ENCODE measurements around the gene RHD. TPM values are rescaled to one million over a fixed set of nuclear protein-coding genes. Genes with fewer than 3 reads are reported as not detected.

The RHD gene
- total RNA-seq, 2 experiments from 2014 or later: not detected

DNA sequence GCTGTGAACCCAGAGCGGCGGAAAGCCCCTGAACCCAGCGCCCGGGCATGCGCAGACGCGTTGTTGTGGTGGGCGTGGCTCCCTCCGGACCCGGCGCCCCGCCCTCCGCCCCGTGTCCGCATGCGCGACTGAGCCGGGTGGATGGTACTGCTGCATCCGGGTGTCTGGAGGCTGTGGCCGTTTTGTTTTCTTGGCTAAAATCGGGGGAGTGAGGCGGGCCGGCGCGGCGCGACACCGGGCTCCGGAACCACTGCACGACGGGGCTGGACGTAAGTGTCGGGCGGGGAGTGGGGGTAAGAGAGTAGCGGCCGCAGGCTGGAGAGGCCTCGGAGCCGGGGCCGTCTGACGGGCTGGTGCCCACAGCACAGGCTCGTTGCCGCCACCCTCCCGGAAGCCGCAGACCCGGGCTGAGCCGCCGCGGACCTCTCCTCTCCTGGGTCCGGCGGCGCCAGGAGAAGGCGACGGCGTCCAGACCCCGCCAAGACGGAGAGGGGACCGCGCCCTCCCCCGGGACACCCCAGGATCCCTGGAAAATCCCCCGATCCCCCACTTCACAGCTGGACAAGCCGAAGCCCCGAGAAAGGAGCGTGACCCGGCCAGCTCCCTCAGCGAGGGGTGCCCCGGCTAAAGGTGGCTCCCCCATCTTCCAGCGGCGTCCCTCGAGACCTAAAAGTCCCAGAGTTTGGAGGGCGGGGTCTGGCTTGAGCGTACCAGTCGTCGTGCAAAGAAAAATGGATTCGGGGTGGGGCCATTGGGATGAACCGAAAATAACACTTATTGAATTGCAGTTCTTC, 66.1 kb downstream of the RHD start, which contains the start of gene TMEM50A:
Gene TMEM50A, plus strand, starts transcription at position 147 of the 794 bp plus-strand sequence. CDS start 2,153 bp downstream, outside the sequence.
- H3K27me3 Mint-ChIP-seq: no peaks in the 10 kb centered on the region
- H3K36me3 Mint-ChIP-seq (ENCODE audit: low read depth): peaks cover 48% of the 10 kb centered on the region
- H3K4me3 Mint-ChIP-seq: peak within 1 kb of the TSS; percentile 98
- DNase-seq (peak; percentile 82 to 93 (median 89)), ATAC-seq (ENCODE audit: poor library complexity) (peak; percentile 69)
- Histone ChIP-seq H3K27ac (ENCODE audit: low read depth in 1 of 2, low read length in 2 of 2) (peak within 1 kb of the TSS; percentile 83 to 97), H3K4me3 (ENCODE audit: low read length) (peak within 1 kb of the TSS; percentile 69), H3K4me1 (ENCODE audit: insufficient read depth, low read length) (peaks cover 12% of the 10 kb centered on the region), H3K9me3 (ENCODE audit: control insufficient read depth in 1 of 2, insufficient read depth in 1 of 2, low read length in 2 of 2) (no peaks in the 10 kb centered on the region), H3K27me3 (ENCODE audit: control insufficient read depth in 1 of 2, insufficient read depth in 2 of 2, low read length in 2 of 2) (no peaks in the 10 kb centered on the region), H3K36me3 (ENCODE audit: insufficient read depth, low read length) (peaks cover 7% of the 10 kb centered on the region)
- ChIA-PET CTCF (no interaction called here), POLR2A (interaction anchor here (0.7 to 3.1 kb wide), 3 partner anchors 91 to 106 kb away, joined by 3 to 15 read pairs (median 3); partner anchors contain the start of genes RSRP1 and SYF2)
- intact Hi-C loops (cut with DNase I, micrococcal nuclease): loop anchor here (2.0 to 10.0 kb wide), 5 partner anchors 91 to 1514 kb away; partner anchors contain the start of genes MACO1 (in 2 of the 2), RSRP1 (in 2 of the 2) and HMGCL (in 1 of the 2)
- TF ChIP-seq, protein P1, sequence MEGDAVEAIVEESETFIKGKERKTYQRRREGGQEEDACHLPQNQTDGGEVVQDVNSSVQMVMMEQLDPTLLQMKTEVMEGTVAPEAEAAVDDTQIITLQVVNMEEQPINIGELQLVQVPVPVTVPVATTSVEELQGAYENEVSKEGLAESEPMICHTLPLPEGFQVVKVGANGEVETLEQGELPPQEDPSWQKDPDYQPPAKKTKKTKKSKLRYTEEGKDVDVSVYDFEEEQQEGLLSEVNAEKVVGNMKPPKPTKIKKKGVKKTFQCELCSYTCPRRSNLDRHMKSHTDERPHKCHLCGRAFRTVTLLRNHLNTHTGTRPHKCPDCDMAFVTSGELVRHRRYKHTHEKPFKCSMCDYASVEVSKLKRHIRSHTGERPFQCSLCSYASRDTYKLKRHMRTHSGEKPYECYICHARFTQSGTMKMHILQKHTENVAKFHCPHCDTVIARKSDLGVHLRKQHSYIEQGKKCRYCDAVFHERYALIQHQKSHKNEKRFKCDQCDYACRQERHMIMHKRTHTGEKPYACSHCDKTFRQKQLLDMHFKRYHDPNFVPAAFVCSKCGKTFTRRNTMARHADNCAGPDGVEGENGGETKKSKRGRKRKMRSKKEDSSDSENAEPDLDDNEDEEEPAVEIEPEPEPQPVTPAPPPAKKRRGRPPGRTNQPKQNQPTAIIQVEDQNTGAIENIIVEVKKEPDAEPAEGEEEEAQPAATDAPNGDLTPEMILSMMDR (IDR thresholded peaks at IDR 0.05): no peak
- no peaks in the 10 kb centered on the region for H3K9me3 Mint-ChIP-seq
- H3K27ac Mint-ChIP-seq: peak within 1 kb of the TSS; percentile 81
- H3K4me1 Mint-ChIP-seq (ENCODE audit: low read depth): peaks cover 39% of the 10 kb centered on the region

DNA sequence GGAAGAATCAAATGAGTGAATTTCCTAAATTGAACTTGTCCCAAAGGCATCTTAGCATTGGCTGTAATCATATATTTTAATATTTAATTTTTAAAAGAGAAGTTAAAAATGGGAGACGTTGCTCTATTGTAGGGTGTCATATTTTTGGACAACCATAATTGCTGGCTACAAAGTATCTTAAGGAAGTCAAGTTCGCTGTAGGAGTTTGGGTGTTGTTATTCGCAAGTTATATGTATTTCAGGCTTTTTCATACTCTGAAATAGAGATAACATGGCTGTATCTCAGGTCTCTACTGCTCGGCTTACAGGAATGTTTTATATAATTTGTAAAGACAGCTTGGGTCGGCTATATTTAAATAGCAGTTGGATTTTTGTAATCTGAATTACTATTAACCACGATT, 66.7 kb downstream of the RHD start:
- ChIA-PET CTCF (no interaction called here), POLR2A (interaction anchor here (0.7 to 3.1 kb wide), 4 partner anchors 92 to 179 kb away, joined by 3 to 15 read pairs (median 3); partner anchors contain the start of genes RSRP1 and SYF2)
- peak overlapping the region; percentile 78 for H3K27ac Mint-ChIP-seq
- Histone ChIP-seq H3K27ac (ENCODE audit: low read depth in 1 of 2, low read length in 2 of 2) (peak overlapping the region; percentile 83 to 97), H3K36me3 (ENCODE audit: insufficient read depth, low read length) (peaks cover 13% of the 10 kb centered on the region), H3K4me1 (ENCODE audit: insufficient read depth, low read length) (peaks cover 12% of the 10 kb centered on the region), H3K9me3 (ENCODE audit: control insufficient read depth in 1 of 2, insufficient read depth in 1 of 2, low read length in 2 of 2) (no peaks in the 10 kb centered on the region), H3K27me3 (ENCODE audit: control insufficient read depth in 1 of 2, insufficient read depth in 2 of 2, low read length in 2 of 2) (no peaks in the 10 kb centered on the region), H3K4me3 (ENCODE audit: low read length) (peak overlapping the region; percentile 68)
- no peak for DNase-seq
- TF ChIP-seq, protein P1 (IDR thresholded peaks at IDR 0.05): no peak
- intact Hi-C loops (cut with DNase I, micrococcal nuclease): loop anchor here (2.0 to 10.0 kb wide), 5 partner anchors 92 to 1514 kb away; partner anchors contain the start of genes MACO1 (in 2 of the 2), RSRP1 (in 2 of the 2) and HMGCL (in 1 of the 2)
- peaks cover 50% of the 10 kb centered on the region for H3K36me3 Mint-ChIP-seq (ENCODE audit: low read depth)
- no peaks in the 10 kb centered on the region for H3K9me3 Mint-ChIP-seq
- H3K4me3 Mint-ChIP-seq: peak overlapping the region; percentile 98
- H3K4me1 Mint-ChIP-seq (ENCODE audit: low read depth): peaks cover 45% of the 10 kb centered on the region
- H3K27me3 Mint-ChIP-seq: no peaks in the 10 kb centered on the region
- no peak for ATAC-seq (ENCODE audit: poor library complexity)

DNA sequence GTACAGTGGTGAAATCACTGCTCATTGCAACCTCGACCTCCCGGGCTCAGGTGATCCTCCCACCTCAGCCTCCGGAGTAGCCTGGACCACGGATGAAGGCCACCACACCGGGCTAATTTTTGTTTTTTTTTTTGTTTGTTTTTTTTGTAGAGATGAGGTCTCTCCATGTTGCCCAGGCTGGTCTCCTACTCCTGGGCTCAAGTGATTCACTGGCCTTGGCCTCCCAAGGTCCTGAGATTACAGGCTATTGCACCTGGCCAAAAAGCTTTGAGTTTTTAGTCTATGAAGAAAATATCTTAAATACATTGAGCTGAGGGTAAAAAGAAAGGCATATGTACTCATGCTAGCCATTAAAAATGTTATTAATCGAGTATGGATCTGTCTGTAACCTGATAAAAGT, 69.4 kb downstream of the RHD start:
- ChIA-PET CTCF (interaction anchor here (1.3 to 2.3 kb wide), 2 partner anchors 91 to 102 kb away, joined by 4 to 8 read pairs; no protein-coding TSS in a partner anchor), POLR2A (interaction anchor here (0.6 kb wide), 1 partner anchor 109 kb away, joined by 3 read pairs; the partner anchor contains the start of gene SYF2)
- H3K27ac ChIP-seq (ENCODE audit: low read depth in 1 of 2, low read length in 2 of 2): no peak overlapping the region
- H3K27ac Mint-ChIP-seq: peak overlapping the region; percentile 14
- TF ChIP-seq, protein P1 (IDR thresholded peaks at IDR 0.05): no peak
- no peaks in the 10 kb centered on the region for H3K27me3 ChIP-seq (ENCODE audit: control insufficient read depth in 1 of 2, insufficient read depth in 2 of 2, low read length in 2 of 2)
- H3K4me3 Mint-ChIP-seq: no peak overlapping the region
- H3K4me1 ChIP-seq (ENCODE audit: insufficient read depth, low read length): peaks cover 12% of the 10 kb centered on the region
- peaks cover 43% of the 10 kb centered on the region for H3K4me1 Mint-ChIP-seq (ENCODE audit: low read depth)
- no peaks in the 10 kb centered on the region for H3K9me3 Mint-ChIP-seq
- DNase-seq (no peak), ATAC-seq (ENCODE audit: poor library complexity) (no peak)
- no peaks in the 10 kb centered on the region for H3K9me3 ChIP-seq (ENCODE audit: control insufficient read depth in 1 of 2, insufficient read depth in 1 of 2, low read length in 2 of 2)
- H3K36me3 Mint-ChIP-seq (ENCODE audit: low read depth): peaks cover 62% of the 10 kb centered on the region
- intact Hi-C loops (cut with DNase I, micrococcal nuclease): no loop called here
- no peak overlapping the region for H3K4me3 ChIP-seq (ENCODE audit: low read length)
- no peaks in the 10 kb centered on the region for H3K27me3 Mint-ChIP-seq
- H3K36me3 ChIP-seq (ENCODE audit: insufficient read depth, low read length): peaks cover 32% of the 10 kb centered on the region

All from CD4-positive, alpha-beta T cell (primary cell).